ENCODE measurements around the gene HS1BP3. TPM values are rescaled to one million over a fixed set of nuclear protein-coding genes. Genes with fewer than 3 reads are reported as not detected.
A peak's percentile ranks its signal among the peaks of the same experiment; 100 is the strongest.

Gene HS1BP3
- total and polyA plus RNA-seq, 3 experiments from 2014 or later, result 9.3 to 19.4 (median 9.5) TPM

DNA sequence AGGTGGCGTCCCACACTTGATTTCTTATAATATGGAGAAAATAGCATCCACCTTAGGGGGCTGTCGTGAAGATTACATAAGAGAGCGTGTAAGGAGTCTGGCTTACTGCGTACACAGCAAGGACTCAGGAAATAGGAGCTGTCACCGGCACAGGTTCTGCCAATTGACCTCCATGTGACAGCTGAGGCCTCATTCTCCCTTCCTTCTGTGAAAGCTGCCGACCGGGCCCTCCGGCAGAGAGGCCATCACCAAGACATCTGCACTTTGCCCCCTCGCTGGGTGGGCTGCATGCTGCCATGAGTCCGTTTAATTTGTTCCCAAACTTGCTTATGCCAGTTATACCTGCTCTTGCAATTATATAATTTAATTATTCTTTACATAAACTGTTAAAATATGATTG lies 27.7 kb downstream of the HS1BP3 start:
- CTCF ChIA-PET, result no interaction called here
- Mint-ChIP-seq H3K36me3 (peaks cover 10 to 72% (median 14%) of the 10 kb centered on the region in 3 donors), H3K4me3 (no peak overlapping the region), H3K4me1 (no peaks in the 10 kb centered on the region), H3K27me3 (no peaks in the 10 kb centered on the region), H3K9me3 (no peaks in the 10 kb centered on the region), H3K27ac (no peak overlapping the region)
- H3K27me3 ChIP-seq (ENCODE audit: insufficient read depth, low read length, poor library complexity, severe bottlenecking), result no peaks in the 10 kb centered on the region
- no peaks in the 10 kb centered on the region for H3K9me3 ChIP-seq (ENCODE audit: low read length)
- no peak overlapping the region for H3K4me3 ChIP-seq (ENCODE audit: low read length)
- H3K36me3 ChIP-seq (ENCODE audit: insufficient read depth, low read length), result peaks cover 7% of the 10 kb centered on the region
- POLR2A ChIA-PET, result no interaction called here
- no peaks in the 10 kb centered on the region for H3K4me1 ChIP-seq (ENCODE audit: insufficient read depth, low read length)
- DNase-seq, result peak in 1 of 5 donors; percentile 4
- no peak overlapping the region for H3K27ac ChIP-seq (ENCODE audit: low read depth, low read length)

DNA sequence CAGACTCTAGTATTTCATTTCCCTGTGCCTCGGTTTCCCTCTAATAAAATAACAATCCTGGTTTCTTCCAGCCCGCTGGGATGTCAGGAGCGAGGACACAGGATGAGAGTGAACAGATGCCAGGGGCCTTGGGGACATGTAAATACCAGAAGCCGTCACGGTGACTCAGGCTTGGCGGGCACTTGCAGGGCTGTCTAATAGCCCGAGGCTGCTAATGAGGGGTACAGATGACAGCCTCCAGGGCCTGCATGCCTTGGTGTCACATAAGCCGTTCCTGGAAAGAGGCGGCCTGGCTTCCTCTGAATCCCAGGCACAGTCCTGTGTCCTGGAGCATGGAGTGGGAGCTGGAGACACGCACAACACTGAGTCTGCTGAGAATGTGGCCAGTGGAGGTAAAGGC lies 28.2 kb downstream of the HS1BP3 start:
- H3K9me3 ChIP-seq (ENCODE audit: low read length), result no peaks in the 10 kb centered on the region
- no peaks in the 10 kb centered on the region for H3K27me3 ChIP-seq (ENCODE audit: insufficient read depth, low read length, poor library complexity, severe bottlenecking)
- CTCF ChIA-PET, result no interaction called here
- POLR2A ChIA-PET, result no interaction called here
- peak in 1 of 5 donors; percentile 1 for DNase-seq
- no peak overlapping the region for H3K4me3 Mint-ChIP-seq
- H3K4me1 Mint-ChIP-seq, result no peaks in the 10 kb centered on the region
- no peak overlapping the region for H3K27ac ChIP-seq (ENCODE audit: low read depth, low read length)
- H3K36me3 ChIP-seq (ENCODE audit: insufficient read depth, low read length), result peaks cover 7% of the 10 kb centered on the region
- no peak overlapping the region for H3K4me3 ChIP-seq (ENCODE audit: low read length)
- no peaks in the 10 kb centered on the region for H3K27me3 Mint-ChIP-seq
- peaks cover 10 to 77% (median 14%) of the 10 kb centered on the region in 3 donors for H3K36me3 Mint-ChIP-seq
- H3K9me3 Mint-ChIP-seq, result no peaks in the 10 kb centered on the region
- no peak overlapping the region for H3K27ac Mint-ChIP-seq
- no peaks in the 10 kb centered on the region for H3K4me1 ChIP-seq (ENCODE audit: insufficient read depth, low read length)

- Mint-ChIP-seq H3K27ac (no peak overlapping the region), H3K36me3 (peaks cover 10 to 74% (median 14%) of the 10 kb centered on the region in 3 donors), H3K9me3 (no peaks in the 10 kb centered on the region), H3K27me3 (no peaks in the 10 kb centered on the region), H3K4me3 (no peak overlapping the region), H3K4me1 (no peaks in the 10 kb centered on the region)
- Histone ChIP-seq H3K27me3 (ENCODE audit: insufficient read depth, low read length, poor library complexity, severe bottlenecking) (no peaks in the 10 kb centered on the region), H3K36me3 (ENCODE audit: insufficient read depth, low read length) (peaks cover 7% of the 10 kb centered on the region), H3K9me3 (ENCODE audit: low read length) (no peaks in the 10 kb centered on the region), H3K4me1 (ENCODE audit: insufficient read depth, low read length) (no peaks in the 10 kb centered on the region), H3K4me3 (ENCODE audit: low read length) (no peak overlapping the region), H3K27ac (ENCODE audit: low read depth, low read length) (no peak overlapping the region)
- ChIA-PET POLR2A (no interaction called here), CTCF (no interaction called here)
- DNase-seq, result no peak
Measured at GRCh38 chr2:20622296-20622686, 28.6 kb downstream of the HS1BP3 start.

GRCh38 chr2:20621366-20622295 lies 29.3 kb downstream of the HS1BP3 start:
- DNase-seq, result peak in 1 of 5 donors; percentile 33
- H3K27me3 ChIP-seq (ENCODE audit: insufficient read depth, low read length, poor library complexity, severe bottlenecking), result no peaks in the 10 kb centered on the region
- no peak overlapping the region for H3K27ac ChIP-seq (ENCODE audit: low read depth, low read length)
- peaks cover 10 to 73% (median 15%) of the 10 kb centered on the region in 3 donors for H3K36me3 Mint-ChIP-seq
- H3K27ac Mint-ChIP-seq, result peak overlapping the region in 1 of 8 donors; percentile 36
- H3K9me3 Mint-ChIP-seq, result no peaks in the 10 kb centered on the region
- H3K4me3 Mint-ChIP-seq, result no peak overlapping the region
- no peaks in the 10 kb centered on the region for H3K27me3 Mint-ChIP-seq
- H3K4me3 ChIP-seq (ENCODE audit: low read length), result no peak overlapping the region
- CTCF ChIA-PET, result interaction anchor here (1.3 kb wide), 1 partner anchor 21 kb away, joined by 3 read pairs; no protein-coding TSS in a partner anchor
- no peaks in the 10 kb centered on the region for H3K4me1 ChIP-seq (ENCODE audit: insufficient read depth, low read length)
- H3K9me3 ChIP-seq (ENCODE audit: low read length), result no peaks in the 10 kb centered on the region
- H3K4me1 Mint-ChIP-seq, result no peaks in the 10 kb centered on the region
- peaks cover 7% of the 10 kb centered on the region for H3K36me3 ChIP-seq (ENCODE audit: insufficient read depth, low read length)
- POLR2A ChIA-PET, result no interaction called here

GRCh38 chr2:20620696-20621365 lies 30.1 kb downstream of the HS1BP3 start:
- CTCF ChIA-PET, result interaction anchor here (1.3 kb wide), 1 partner anchor 21 kb away, joined by 3 read pairs; no protein-coding TSS in a partner anchor
- Mint-ChIP-seq H3K27ac (peak overlapping the region in 2 of 8 donors; percentile 2 to 42), H3K27me3 (no peaks in the 10 kb centered on the region), H3K4me1 (no peaks in the 10 kb centered on the region), H3K36me3 (peaks cover 10 to 65% (median 16%) of the 10 kb centered on the region in 3 donors), H3K4me3 (no peak overlapping the region), H3K9me3 (no peaks in the 10 kb centered on the region)
- Histone ChIP-seq H3K4me3 (ENCODE audit: low read length) (no peak overlapping the region), H3K36me3 (ENCODE audit: insufficient read depth, low read length) (peaks cover 7% of the 10 kb centered on the region), H3K4me1 (ENCODE audit: insufficient read depth, low read length) (no peaks in the 10 kb centered on the region), H3K9me3 (ENCODE audit: low read length) (no peaks in the 10 kb centered on the region), H3K27me3 (ENCODE audit: insufficient read depth, low read length, poor library complexity, severe bottlenecking) (no peaks in the 10 kb centered on the region), H3K27ac (ENCODE audit: low read depth, low read length) (no peak overlapping the region)
- DNase-seq, result peak in 1 of 5 donors; percentile 23
- POLR2A ChIA-PET, result no interaction called here

DNA sequence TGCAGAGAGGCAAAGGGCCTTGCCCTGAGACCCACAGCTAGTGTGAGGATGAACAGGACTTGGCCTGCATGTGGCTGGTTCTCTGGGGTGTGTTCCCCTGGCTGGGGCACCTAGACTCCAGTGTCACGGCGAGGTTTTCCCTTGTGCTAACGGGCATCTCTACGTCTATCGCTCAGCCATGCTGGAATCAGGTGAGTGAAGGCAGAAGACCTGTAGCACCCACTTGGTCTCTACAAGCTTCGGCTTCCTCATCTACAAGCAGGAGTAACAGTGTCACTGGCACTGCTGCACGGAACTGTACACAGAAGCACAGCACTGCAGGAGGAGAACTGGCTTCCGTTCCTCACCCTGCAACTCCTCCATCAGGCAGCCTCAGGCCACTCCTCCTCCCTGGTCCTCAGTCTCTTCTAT lies 30.6 kb downstream of the HS1BP3 start:
- Histone ChIP-seq H3K9me3 (ENCODE audit: low read length) (no peaks in the 10 kb centered on the region), H3K4me3 (ENCODE audit: low read length) (no peak overlapping the region), H3K27ac (ENCODE audit: low read depth, low read length) (no peak overlapping the region), H3K4me1 (ENCODE audit: insufficient read depth, low read length) (no peaks in the 10 kb centered on the region), H3K36me3 (ENCODE audit: insufficient read depth, low read length) (peaks cover 7% of the 10 kb centered on the region), H3K27me3 (ENCODE audit: insufficient read depth, low read length, poor library complexity, severe bottlenecking) (no peaks in the 10 kb centered on the region)
- ChIA-PET POLR2A (no interaction called here), CTCF (no interaction called here)
- no peaks in the 10 kb centered on the region for H3K4me1 Mint-ChIP-seq
- no peaks in the 10 kb centered on the region for H3K27me3 Mint-ChIP-seq
- no peaks in the 10 kb centered on the region for H3K9me3 Mint-ChIP-seq
- peak overlapping the region in 2 of 8 donors; percentile 2 to 42 for H3K27ac Mint-ChIP-seq
- no peak overlapping the region for H3K4me3 Mint-ChIP-seq
- peak in 1 of 5 donors; percentile 1 for DNase-seq
- peaks cover 10 to 61% (median 16%) of the 10 kb centered on the region in 3 donors for H3K36me3 Mint-ChIP-seq

DNA sequence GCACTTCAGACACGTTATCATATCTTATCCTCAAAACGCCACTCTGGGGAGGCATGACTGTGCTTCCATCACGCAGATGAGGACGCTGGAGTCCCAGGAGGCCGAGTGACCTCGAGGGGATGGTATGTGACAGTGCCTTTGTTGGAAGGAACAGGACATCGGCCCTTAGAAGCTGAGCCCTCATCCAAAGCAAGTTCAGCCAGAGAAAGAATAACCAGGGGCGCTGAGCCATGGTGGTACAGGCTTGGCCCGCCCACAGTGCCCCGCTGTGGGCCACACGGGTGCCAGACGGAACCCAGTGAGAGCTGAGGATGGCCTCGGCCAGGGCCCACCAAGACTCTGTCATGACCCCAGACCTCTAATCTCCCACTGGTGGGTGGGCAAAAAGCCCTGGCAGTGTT lies 31.3 kb downstream of the HS1BP3 start:
- Mint-ChIP-seq H3K9me3 (no peaks in the 10 kb centered on the region), H3K27me3 (no peaks in the 10 kb centered on the region), H3K36me3 (peaks cover 10 to 61% (median 16%) of the 10 kb centered on the region in 3 donors), H3K27ac (no peak overlapping the region), H3K4me1 (no peaks in the 10 kb centered on the region), H3K4me3 (no peak overlapping the region)
- Histone ChIP-seq H3K9me3 (ENCODE audit: low read length) (no peaks in the 10 kb centered on the region), H3K27me3 (ENCODE audit: insufficient read depth, low read length, poor library complexity, severe bottlenecking) (no peaks in the 10 kb centered on the region), H3K4me3 (ENCODE audit: low read length) (no peak overlapping the region), H3K27ac (ENCODE audit: low read depth, low read length) (no peak overlapping the region), H3K4me1 (ENCODE audit: insufficient read depth, low read length) (no peaks in the 10 kb centered on the region), H3K36me3 (ENCODE audit: insufficient read depth, low read length) (peaks cover 7% of the 10 kb centered on the region)
- ChIA-PET POLR2A (no interaction called here), CTCF (no interaction called here)
- DNase-seq, result peak in 1 of 5 donors; percentile 10
